Upper lobe of left lung (tissue), 6 donors: ENCODE data around the gene SUCO. TPM values are rescaled to one million over a fixed set of nuclear protein-coding genes. Genes with fewer than 3 reads are reported as not detected.

Experiments
- ATAC-seq, 2 donors: fragments of 200-7000 bp; cut with Tn5 transposase; one replicate each; pipeline ENCODE4 v1.9.1; 2022; ENCODE audit warnings: mild to moderate bottlenecking in 2 of 2, moderate library complexity in 2 of 2; ENCODE audit not compliant: low FRiP score in 2 of 2
- DNase-seq, 2 donors: peaks; one replicate each; pipeline ENCODE4 v3.0.0-alpha.2; 2019 to 2020
- H3K27ac ChIP-seq, 4 donors: fragments of 200-600 bp; sonication (generic); one replicate each; pipeline ENCODE4 v1.5.1; 2016 to 2019
- H3K27me3 ChIP-seq, 4 donors: fragments of 200-600 bp; sonication (generic); one replicate each; pipeline ENCODE4 v1.5.1; 2017 to 2019
- H3K36me3 ChIP-seq, 4 donors: fragments of 200-600 bp; sonication (generic); one replicate each; pipeline ENCODE4 v1.5.1; 2016 to 2019
- H3K4me1 ChIP-seq, 4 donors: fragments of 200-600 bp; sonication (generic); one replicate each; pipeline ENCODE4 v1.5.1; 2018 to 2019
- H3K4me3 ChIP-seq, 4 donors: fragments of 200-600 bp; sonication (generic); one replicate each; pipeline ENCODE4 v1.5.1; 2017 to 2019; ENCODE audit warnings: mild to moderate bottlenecking in 2 of 4, moderate library complexity in 1 of 4
- H3K9me3 ChIP-seq, 4 donors: fragments of 200-600 bp; sonication (generic); one replicate each; pipeline ENCODE4 v1.5.1; 2018 to 2019
- EP300 ChIP-seq, 4 donors: sonication (generic); formaldehyde crosslinking; IDR thresholded peaks; one replicate each; pipeline ENCODE4 v1.5.1; 2017; ENCODE audit warnings: antibody characterized with exemption in 4 of 4, control low read depth in 2 of 4
- POLR2A ChIP-seq, 4 donors: fragments of 450-650 bp; IDR thresholded peaks; one replicate each; pipeline ENCODE4 v1.5.1; 2016 to 2017; ENCODE audit warnings: antibody characterized with exemption in 4 of 4, mild to moderate bottlenecking in 2 of 4
- POLR2AphosphoS5 ChIP-seq, 2 donors: sonication (generic); formaldehyde crosslinking; IDR thresholded peaks; one replicate each; pipeline ENCODE4 v1.5.1; 2017; ENCODE audit warnings: antibody characterized with exemption in 2 of 2
- WGBS, 2 donors: methylation state at CpG; one replicate each; pipeline ENCODE4 v1.1.5; 2017 to 2018; 5-methylcytosine and 5-hydroxymethylcytosine counted together
- small RNA-seq, 4 donors: library from RNA; depleted of rRNA; stranded (forward); fragments of <200 nt; gene quantifications; one replicate each; pipeline ENCODE3, GENCODE V24; 2016
- total RNA-seq, 6 donors: library from RNA; depleted of rRNA in 4 of 6; stranded (reverse); fragments of >200 nt in 4 of 6; gene quantifications; one replicate each; pipeline versions ENCODE4 v1.1.0 to v1.2.1, GENCODE V29; 2016 to 2021
- TF ChIP-seq, protein P1 (sequence below), 6 experiments: fragments of 450-650 bp in 4 of 6; fragments of 200-600 bp in 2 of 6; sonication (generic) in 2 of 6; IDR thresholded peaks; one replicate each; pipeline ENCODE4 v1.5.1; 2016 to 2019; ENCODE audit warnings: antibody characterized with exemption in 6 of 6
- donor health status: DM: no; HTN: no; CAD: no; lungs with moderate emphysema.
- donor health status: DM: no; HTN: yes; CAD: no; lungs with severe emphysema.

Gene SUCO
- total RNA-seq, 6 donors from 2014 or later = 14.4 to 59.2 (median 29.5) TPM

DNA sequence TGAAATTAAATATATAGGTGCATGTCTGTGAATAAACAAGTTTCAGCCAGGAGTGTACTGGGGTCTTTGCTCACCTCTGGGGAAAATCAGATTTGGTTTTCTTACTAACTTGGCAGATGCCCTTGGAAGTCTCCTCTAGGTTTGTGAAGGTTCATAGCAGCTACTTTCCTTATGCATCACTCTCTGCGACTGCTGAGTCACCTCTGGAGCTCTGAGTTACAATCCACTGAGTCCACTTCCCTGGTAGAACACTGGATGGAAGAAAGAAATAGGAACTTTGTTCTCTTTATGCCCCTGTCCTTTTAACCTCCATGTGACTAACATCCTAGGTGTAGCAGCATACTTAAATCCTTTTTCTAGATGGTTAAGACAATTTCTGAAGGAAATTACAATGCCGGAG, 121.6 kb downstream of the SUCO start:
- no peaks in the 10 kb centered on the region for H3K36me3 ChIP-seq
- H3K9me3 ChIP-seq = no peaks in the 10 kb centered on the region
- H3K4me1 ChIP-seq = no peaks in the 10 kb centered on the region
- H3K27me3 ChIP-seq = no peaks in the 10 kb centered on the region
- H3K4me3 ChIP-seq = no peak overlapping the region
- DNase-seq = no peak
- H3K27ac ChIP-seq = no peak overlapping the region
- 85 to 92% methylated on average over 2 of the region's 2 CpGs for WGBS, 2 donors
- ATAC-seq = no peak
- TF ChIP-seq POLR2AphosphoS5 (IDR thresholded peaks at IDR 0.05) (no peak), POLR2A (IDR thresholded peaks at IDR 0.05) (no peak), EP300 (IDR thresholded peaks at IDR 0.05) (no peak)
- TF ChIP-seq, protein P1, sequence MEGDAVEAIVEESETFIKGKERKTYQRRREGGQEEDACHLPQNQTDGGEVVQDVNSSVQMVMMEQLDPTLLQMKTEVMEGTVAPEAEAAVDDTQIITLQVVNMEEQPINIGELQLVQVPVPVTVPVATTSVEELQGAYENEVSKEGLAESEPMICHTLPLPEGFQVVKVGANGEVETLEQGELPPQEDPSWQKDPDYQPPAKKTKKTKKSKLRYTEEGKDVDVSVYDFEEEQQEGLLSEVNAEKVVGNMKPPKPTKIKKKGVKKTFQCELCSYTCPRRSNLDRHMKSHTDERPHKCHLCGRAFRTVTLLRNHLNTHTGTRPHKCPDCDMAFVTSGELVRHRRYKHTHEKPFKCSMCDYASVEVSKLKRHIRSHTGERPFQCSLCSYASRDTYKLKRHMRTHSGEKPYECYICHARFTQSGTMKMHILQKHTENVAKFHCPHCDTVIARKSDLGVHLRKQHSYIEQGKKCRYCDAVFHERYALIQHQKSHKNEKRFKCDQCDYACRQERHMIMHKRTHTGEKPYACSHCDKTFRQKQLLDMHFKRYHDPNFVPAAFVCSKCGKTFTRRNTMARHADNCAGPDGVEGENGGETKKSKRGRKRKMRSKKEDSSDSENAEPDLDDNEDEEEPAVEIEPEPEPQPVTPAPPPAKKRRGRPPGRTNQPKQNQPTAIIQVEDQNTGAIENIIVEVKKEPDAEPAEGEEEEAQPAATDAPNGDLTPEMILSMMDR (IDR thresholded peaks at IDR 0.05) = no peak

DNA sequence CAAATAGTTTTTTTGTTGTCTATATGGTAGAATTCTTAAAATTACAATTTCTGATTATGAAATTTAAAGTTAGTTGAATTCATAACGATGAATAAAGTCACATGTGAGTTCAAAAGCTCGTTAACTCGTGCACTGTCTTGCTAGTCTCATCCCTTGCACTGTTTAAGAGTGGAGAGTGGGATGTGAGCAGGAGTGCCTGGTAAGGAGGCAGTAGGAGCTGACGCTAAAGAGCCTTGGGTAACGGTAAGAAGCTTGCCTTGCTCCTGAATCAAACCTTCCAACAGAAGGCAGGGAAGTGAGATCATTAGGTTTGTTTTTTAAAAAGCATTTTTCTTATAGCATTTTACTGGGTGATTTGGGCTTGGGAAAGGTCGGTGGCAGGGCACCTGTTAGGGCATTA, 123.6 kb downstream of the SUCO start:
- Histone ChIP-seq H3K4me1 (no peaks in the 10 kb centered on the region), H3K27me3 (no peaks in the 10 kb centered on the region), H3K9me3 (no peaks in the 10 kb centered on the region), H3K36me3 (no peaks in the 10 kb centered on the region), H3K27ac (no peak overlapping the region), H3K4me3 (no peak overlapping the region)
- WGBS, 2 donors = 82 to 92% methylated on average over 6 of the region's 6 CpGs
- ATAC-seq = no peak
- no peak for DNase-seq
- no peak for TF ChIP-seq POLR2AphosphoS5 (IDR thresholded peaks at IDR 0.05)

DNA sequence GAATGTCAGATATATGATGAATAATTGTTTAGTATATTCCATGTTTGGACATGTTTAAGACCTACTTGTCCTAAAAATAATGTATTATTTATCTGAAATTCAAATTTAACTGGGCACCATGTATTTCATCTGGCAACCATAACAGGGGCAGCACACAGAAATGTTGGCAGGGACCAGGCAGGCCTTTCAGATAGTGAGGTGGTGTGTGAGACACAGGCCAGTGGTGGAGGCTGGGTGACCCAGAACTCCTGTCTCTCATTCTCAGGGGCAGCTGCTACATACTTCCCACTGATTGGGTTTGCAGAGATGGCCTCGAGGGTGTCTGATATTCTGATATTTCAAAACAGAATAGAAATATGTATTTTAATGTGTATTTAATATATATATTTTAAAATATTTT, 124.6 kb downstream of the SUCO start:
- no peaks in the 10 kb centered on the region for H3K9me3 ChIP-seq
- WGBS, 2 donors = 88 to 100% methylated on average over 1 of the region's 1 CpG
- H3K4me1 ChIP-seq = peaks cover 0 to 4% (median 0%) of the 10 kb centered on the region in 4 donors
- ATAC-seq = no peak
- no peaks in the 10 kb centered on the region for H3K27me3 ChIP-seq
- H3K36me3 ChIP-seq = no peaks in the 10 kb centered on the region
- DNase-seq = no peak
- H3K4me3 ChIP-seq = no peak overlapping the region
- TF ChIP-seq POLR2A (IDR thresholded peaks at IDR 0.05) (no peak), POLR2AphosphoS5 (IDR thresholded peaks at IDR 0.05) (no peak), EP300 (IDR thresholded peaks at IDR 0.05) (no peak)
- TF ChIP-seq, protein P1 (IDR thresholded peaks at IDR 0.05) = no peak
- H3K27ac ChIP-seq = no peak overlapping the region

DNA sequence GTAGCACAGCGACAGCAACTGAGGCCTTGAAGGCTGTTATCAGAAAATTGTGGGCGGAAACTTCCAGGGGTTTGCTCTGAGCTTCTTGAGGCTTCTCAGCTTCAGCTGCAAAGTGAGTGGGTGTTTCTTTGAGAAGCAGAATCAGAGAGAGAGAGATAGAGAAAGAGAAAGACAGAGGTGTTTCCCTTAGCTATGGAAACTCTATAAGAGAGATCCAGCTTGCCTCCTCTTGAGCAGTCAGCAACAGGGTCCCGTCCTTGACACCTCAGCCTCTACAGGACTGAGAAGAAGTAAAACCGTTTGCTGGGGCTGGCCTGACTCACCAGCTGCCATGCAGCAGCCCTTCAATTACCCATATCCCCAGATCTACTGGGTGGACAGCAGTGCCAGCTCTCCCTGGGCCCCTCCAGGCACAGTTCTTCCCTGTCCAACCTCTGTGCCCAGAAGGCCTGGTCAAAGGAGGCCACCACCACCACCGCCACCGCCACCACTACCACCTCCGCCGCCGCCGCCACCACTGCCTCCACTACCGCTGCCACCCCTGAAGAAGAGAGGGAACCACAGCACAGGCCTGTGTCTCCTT, 126.0 kb downstream of the SUCO start, which contains the start of gene FASLG:
Gene FASLG, plus strand, starts transcription at position 233 of the 583 bp plus-strand sequence. Its CDS starts 99 bp downstream, at position 332.
- 88 to 91% methylated on average over 11 of the region's 11 CpGs for WGBS, 2 donors
- ATAC-seq = peak in 1 of 2 donors; percentile 8
- TF ChIP-seq, protein P1 (IDR thresholded peaks at IDR 0.05) = no peak
- TF ChIP-seq POLR2AphosphoS5 (IDR thresholded peaks at IDR 0.05) = no peak
- no peak for TF ChIP-seq EP300 (IDR thresholded peaks at IDR 0.05)
- peak in 1 of 4 donors; percentile 13 for TF ChIP-seq POLR2A (IDR thresholded peaks at IDR 0.05)
- Histone ChIP-seq H3K4me1 (peaks cover 0 to 4% (median 0%) of the 10 kb centered on the region in 4 donors), H3K4me3 (peak within 1 kb of the TSS in 2 of 4 donors; percentile 27 to 29), H3K36me3 (no peaks in the 10 kb centered on the region), H3K27ac (peak within 1 kb of the TSS in 2 of 4 donors; percentile 52 to 61), H3K27me3 (no peaks in the 10 kb centered on the region), H3K9me3 (no peaks in the 10 kb centered on the region)
- DNase-seq = peak in 1 of 2 donors; percentile 81

DNA sequence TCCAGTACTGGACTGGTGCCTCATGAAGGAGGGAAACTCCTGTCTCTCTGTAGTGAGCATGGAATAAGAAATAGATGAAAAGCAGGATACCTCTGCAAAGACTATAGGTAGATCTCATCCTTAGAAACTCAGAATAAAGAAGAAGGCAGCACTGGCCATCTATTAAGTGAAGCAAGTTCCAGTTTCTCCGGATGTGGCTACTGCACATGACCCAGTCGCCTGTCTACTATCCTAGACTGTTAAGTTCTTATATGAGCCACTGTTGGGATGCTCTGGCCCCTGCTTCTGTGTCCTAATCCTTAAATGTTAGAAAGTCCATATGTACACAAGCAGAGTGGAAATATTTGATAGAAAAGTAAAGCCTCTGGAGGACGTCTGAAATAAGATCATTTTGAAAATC, 128.2 kb downstream of the SUCO start:
- Histone ChIP-seq H3K4me3 (peak overlapping the region in 2 of 4 donors; percentile 1 to 8), H3K27me3 (no peaks in the 10 kb centered on the region), H3K9me3 (no peaks in the 10 kb centered on the region), H3K36me3 (no peaks in the 10 kb centered on the region), H3K27ac (no peak overlapping the region), H3K4me1 (peaks cover 0 to 4% (median 0%) of the 10 kb centered on the region in 4 donors)
- TF ChIP-seq POLR2A (IDR thresholded peaks at IDR 0.05) (no peak), POLR2AphosphoS5 (IDR thresholded peaks at IDR 0.05) (no peak), EP300 (IDR thresholded peaks at IDR 0.05) (no peak)
- TF ChIP-seq, protein P1 (IDR thresholded peaks at IDR 0.05) = no peak
- no peak for ATAC-seq
- DNase-seq = no peak
- 60 to 70% methylated on average over 3 of the region's 3 CpGs for WGBS, 2 donors

Small RNAs within 50 kb of the gene (small RNA-seq; reads per million reads assigned to genes)
- 0 reads per million in 4 donors for gene RNU6-693P

Other genes starting within 250 kb of the SUCO start
- gene C1orf105, start 112.5 kb upstream of the SUCO start, total RNA-seq = not detected
- 10 to 100 TPM in 5 of 6 donors, 1 to 10 TPM in 1; 5.9 to 23.4 (median 19.3) TPM for gene PIGC, start 89.1 kb upstream of the SUCO start, total RNA-seq
- gene FASLG, start 126.0 kb downstream of the SUCO start, total RNA-seq = under 1 TPM in 4 of 6 donors, not detected in 2; 0.46 to 0.91 (median 0.52) TPM